Stimulated activated CD8-positive, alpha-beta memory T cell treated with anti-CD3 and anti-CD28 coated beads, Interleukin-7, amount 100 ng/mL, for 24 hours (primary cell): Measurements from ENCODE around the gene MYH7B.

Source experiments
- DNase-seq: peaks from one replicate; pipeline ENCODE4 v3.0.0-alpha.2; 2020; ENCODE audit warnings: low read depth

Gene MYH7B

GRCh38 chr20:34977365-34978091 lies 21.9 kb downstream of the MYH7B start:
- no peak for DNase-seq

DNA sequence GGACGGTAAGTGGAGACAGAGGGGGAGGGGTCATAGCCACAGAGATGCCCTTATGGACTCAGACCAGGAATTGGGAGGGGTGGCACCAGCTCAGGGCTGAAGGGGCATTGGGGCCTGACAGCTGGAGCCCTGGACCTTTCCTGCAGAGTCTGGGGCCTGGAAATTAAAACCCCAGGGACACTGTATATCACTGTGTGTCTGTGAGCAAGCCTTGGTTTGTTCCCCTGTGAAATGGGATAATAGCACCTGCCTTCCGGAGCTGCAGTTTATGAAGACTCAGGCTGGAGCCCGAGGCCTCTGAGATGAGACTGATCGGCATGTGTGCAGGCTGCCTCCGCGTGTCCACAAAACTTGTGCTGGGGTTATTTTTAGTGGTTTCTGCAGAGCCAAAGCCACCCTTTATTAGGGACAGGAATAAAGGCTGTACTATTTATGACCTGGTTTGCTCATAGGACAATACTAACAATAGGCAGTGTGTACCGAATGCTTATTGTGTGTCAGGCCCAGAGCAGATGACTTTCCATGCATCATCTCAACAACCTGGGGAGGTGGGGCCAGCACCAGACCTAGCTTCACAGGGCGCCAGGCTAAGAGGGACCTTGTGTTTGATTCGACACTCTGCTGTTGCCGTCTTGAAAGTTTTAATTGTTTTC lies 22.6 kb downstream of the MYH7B start:
- no peak for DNase-seq

- no peak for DNase-seq
Measured at GRCh38 chr20:34979366-34980153, 23.9 kb downstream of the MYH7B start.

GRCh38 chr20:34980543-34981233 lies 25.0 kb downstream of the MYH7B start:
- no peak for DNase-seq

DNA sequence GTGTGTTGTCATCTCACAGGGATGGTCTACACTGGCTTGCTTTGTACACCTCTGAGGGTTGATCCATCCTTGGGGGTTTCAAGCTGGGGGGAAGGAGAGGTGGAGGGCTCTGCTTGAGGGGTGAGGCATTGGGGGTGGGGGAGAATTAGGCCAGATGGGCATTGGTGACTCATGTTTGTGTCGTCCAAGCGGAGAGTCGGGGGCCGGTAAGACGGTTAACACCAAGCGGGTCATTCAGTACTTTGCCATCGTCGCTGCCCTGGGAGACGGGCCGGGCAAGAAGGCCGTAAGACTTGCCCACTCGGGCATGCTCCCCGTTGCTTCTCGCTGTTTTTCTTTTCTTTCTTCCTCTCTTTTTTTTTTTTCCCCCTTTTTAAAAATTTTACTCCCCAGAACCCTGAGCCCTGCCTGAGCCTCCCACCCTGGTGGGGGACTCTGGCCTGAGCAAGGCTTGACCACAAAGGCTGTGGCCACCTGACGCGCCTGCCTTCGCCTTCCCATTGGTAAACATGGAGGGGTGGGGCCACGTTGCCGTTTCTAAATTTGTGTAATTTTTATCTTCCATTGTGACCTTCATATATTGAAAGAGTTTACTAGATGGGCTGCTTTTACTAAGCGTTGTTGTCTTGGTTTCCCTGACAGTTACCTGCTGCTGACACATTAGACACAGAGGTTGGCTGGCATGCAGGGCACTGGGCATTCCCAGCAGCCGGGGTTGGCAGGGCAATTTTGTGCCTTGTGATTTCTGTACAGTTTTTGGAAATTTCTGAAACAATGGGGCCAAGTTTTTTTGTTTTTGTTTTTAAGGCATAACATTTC lies 26.8 kb downstream of the MYH7B start:
- no peak for DNase-seq

DNA sequence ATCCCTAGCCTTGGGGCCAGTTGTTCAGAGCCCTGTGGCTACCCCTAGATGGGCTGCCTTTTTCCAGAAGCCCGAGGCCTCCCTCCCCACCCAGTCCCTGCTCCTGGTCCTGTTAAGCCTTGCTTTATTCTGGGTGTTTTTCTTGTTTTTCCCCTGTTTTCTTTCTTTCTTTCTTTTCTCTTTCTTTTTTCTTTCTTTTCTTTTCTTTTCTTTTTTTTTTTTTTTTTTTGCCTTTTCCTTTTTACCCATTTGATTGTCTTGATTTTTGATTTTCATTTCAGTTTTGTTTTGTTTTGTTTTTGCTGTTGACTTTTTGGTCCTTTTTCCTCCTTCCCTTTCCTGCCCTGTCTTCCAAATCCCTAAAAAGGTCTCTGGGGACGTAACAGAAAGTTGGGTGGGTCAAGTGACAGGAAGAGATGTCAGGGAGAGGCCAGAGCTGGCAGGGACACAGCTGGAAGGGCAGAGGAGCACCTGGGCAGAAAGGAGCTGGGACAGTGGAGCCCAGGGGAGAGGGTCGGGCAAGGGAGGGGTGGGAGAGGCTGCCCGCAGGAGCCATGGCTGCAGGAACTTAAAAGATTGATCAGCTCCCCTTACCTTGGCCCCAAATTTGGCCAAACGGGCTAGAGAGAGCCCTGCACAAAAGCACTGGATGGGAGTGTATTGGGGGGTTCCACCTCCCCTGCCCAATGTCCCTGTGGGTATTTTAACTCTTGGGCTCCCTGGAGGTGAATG lies 27.6 kb downstream of the MYH7B start:
- no peak for DNase-seq

- no peak for DNase-seq
Measured at GRCh38 chr20:34983995-34984735, 28.5 kb downstream of the MYH7B start.

GRCh38 chr20:34984756-34985261 lies 29.1 kb downstream of the MYH7B start:
- DNase-seq: no peak

- DNase-seq: no peak
Measured at GRCh38 chr20:34985461-34986310, 30.0 kb downstream of the MYH7B start.

GRCh38 chr20:34986311-34987287 lies 30.9 kb downstream of the MYH7B start:
- DNase-seq: no peak

- DNase-seq: no peak
Measured at GRCh38 chr20:34987288-34988190, 31.9 kb downstream of the MYH7B start.

GRCh38 chr20:34988191-34988540 lies 32.5 kb downstream of the MYH7B start:
- DNase-seq: no peak

DNA sequence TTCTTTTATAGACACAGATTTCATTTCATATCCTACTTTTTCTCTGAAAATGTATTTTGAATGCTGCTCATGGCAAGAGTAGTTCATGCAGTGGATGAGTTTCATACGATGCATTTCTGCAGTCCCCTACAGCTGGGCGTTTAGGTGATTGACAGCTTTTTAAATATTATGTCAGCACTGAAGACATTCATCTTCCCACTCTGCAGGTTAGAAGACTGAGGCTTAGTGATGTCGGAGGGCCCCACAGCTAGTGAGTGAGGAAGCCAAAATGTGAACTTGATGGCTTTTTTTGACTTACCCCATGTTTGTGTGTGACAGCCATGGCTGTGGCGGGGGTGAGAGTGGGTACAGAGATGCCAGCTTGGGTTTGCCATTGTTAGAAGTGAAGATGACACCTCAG lies 33.5 kb downstream of the MYH7B start:
- DNase-seq: no peak

GRCh38 chr20:34989670-34990069 lies 34.0 kb downstream of the MYH7B start:
- no peak for DNase-seq

DNA sequence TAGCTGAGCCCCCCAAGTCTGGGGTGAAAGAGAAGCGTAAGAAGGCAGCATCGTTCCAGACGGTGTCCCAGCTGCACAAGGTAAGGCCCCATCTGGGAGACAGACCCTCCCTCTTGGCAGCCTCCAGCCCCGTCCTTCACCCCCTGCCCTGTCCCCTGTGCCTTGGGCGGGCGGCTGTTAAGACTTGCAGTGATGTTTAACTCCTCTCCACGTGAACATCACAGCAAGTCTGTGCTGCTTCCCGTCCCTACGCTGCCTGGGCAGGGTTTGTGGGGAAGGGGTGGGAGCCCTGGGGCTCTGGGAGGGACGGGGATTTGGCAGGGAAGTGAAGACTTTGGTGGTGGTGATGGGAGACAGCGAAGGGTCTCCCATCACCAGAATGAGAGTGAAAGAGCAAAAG lies 34.6 kb downstream of the MYH7B start:
- DNase-seq: no peak

- DNase-seq: no peak
Measured at GRCh38 chr20:34990661-34991214, 35.1 kb downstream of the MYH7B start.
